Measurements from ENCODE around the gene DDX10. TPM values are rescaled to one million over a fixed set of nuclear protein-coding genes. Genes with fewer than 3 reads are reported as not detected.

Gene DDX10
- total RNA-seq, 1 donor from 2014 or later: 24.5 TPM

- H3K27me3 ChIP-seq (ENCODE audit: control insufficient read depth, insufficient read depth, low read length): no peaks in the 10 kb centered on the region
- no peak overlapping the region for H3K4me3 ChIP-seq (ENCODE audit: low read depth, low read length)
- DNase-seq (ENCODE audit: low read depth): no peak
- TF ChIP-seq CTCF (IDR thresholded peaks at IDR 0.05; ENCODE audit: insufficient read depth, low read length, poor library complexity, severe bottlenecking): no peak
- no peaks in the 10 kb centered on the region for H3K36me3 ChIP-seq (ENCODE audit: control insufficient read depth, insufficient read depth, low read length)
Measured at GRCh38 chr11:108870373-108871020, 205.6 kb downstream of the DDX10 start.

- Histone ChIP-seq H3K27me3 (ENCODE audit: control insufficient read depth, insufficient read depth, low read length) (no peaks in the 10 kb centered on the region), H3K36me3 (ENCODE audit: control insufficient read depth, insufficient read depth, low read length) (no peaks in the 10 kb centered on the region), H3K4me3 (ENCODE audit: low read depth, low read length) (no peak overlapping the region)
- no peak for DNase-seq (ENCODE audit: low read depth)
- peak; percentile 79 for TF ChIP-seq CTCF (IDR thresholded peaks at IDR 0.05; ENCODE audit: insufficient read depth, low read length, poor library complexity, severe bottlenecking)
Measured at GRCh38 chr11:108871152-108871551, 206.3 kb downstream of the DDX10 start.

- no peaks in the 10 kb centered on the region for H3K27me3 ChIP-seq (ENCODE audit: control insufficient read depth, insufficient read depth, low read length)
- TF ChIP-seq CTCF (IDR thresholded peaks at IDR 0.05; ENCODE audit: insufficient read depth, low read length, poor library complexity, severe bottlenecking): no peak
- H3K4me3 ChIP-seq (ENCODE audit: low read depth, low read length): no peak overlapping the region
- no peak for DNase-seq (ENCODE audit: low read depth)
- H3K36me3 ChIP-seq (ENCODE audit: control insufficient read depth, insufficient read depth, low read length): no peaks in the 10 kb centered on the region
Measured at GRCh38 chr11:108871867-108872266, 207.0 kb downstream of the DDX10 start.

- no peak for DNase-seq (ENCODE audit: low read depth)
- no peak for TF ChIP-seq CTCF (IDR thresholded peaks at IDR 0.05; ENCODE audit: insufficient read depth, low read length, poor library complexity, severe bottlenecking)
- Histone ChIP-seq H3K36me3 (ENCODE audit: control insufficient read depth, insufficient read depth, low read length) (no peaks in the 10 kb centered on the region), H3K27me3 (ENCODE audit: control insufficient read depth, insufficient read depth, low read length) (no peaks in the 10 kb centered on the region), H3K4me3 (ENCODE audit: low read depth, low read length) (no peak overlapping the region)
Measured at GRCh38 chr11:108872781-108873291, 208.0 kb downstream of the DDX10 start.

GRCh38 chr11:108873310-108873709 is 208.4 kb downstream of the DDX10 start:
- H3K36me3 ChIP-seq (ENCODE audit: control insufficient read depth, insufficient read depth, low read length): no peaks in the 10 kb centered on the region
- H3K27me3 ChIP-seq (ENCODE audit: control insufficient read depth, insufficient read depth, low read length): no peaks in the 10 kb centered on the region
- TF ChIP-seq CTCF (IDR thresholded peaks at IDR 0.05; ENCODE audit: insufficient read depth, low read length, poor library complexity, severe bottlenecking): no peak
- H3K4me3 ChIP-seq (ENCODE audit: low read depth, low read length): no peak overlapping the region
- no peak for DNase-seq (ENCODE audit: low read depth)

GRCh38 chr11:108873941-108874340 is 209.1 kb downstream of the DDX10 start:
- Histone ChIP-seq H3K36me3 (ENCODE audit: control insufficient read depth, insufficient read depth, low read length) (no peaks in the 10 kb centered on the region), H3K4me3 (ENCODE audit: low read depth, low read length) (no peak overlapping the region), H3K27me3 (ENCODE audit: control insufficient read depth, insufficient read depth, low read length) (no peaks in the 10 kb centered on the region)
- DNase-seq (ENCODE audit: low read depth): no peak
- TF ChIP-seq CTCF (IDR thresholded peaks at IDR 0.05; ENCODE audit: insufficient read depth, low read length, poor library complexity, severe bottlenecking): no peak
